Muscle of back (tissue), 11 donors: ENCODE results near the gene LBR. TPM values are rescaled to one million over a fixed set of nuclear protein-coding genes. Genes with fewer than 3 reads are reported as not detected.

Source experiments
- DNase-seq, 3 donors: peaks; one replicate each; pipeline versions ENCODE4 v3.0.0 to v3.0.0-alpha.2; 2013
- polyA plus RNA-seq, 10 donors: library from polyadenylated mRNA; unstranded; fragments of 120-200 nt; gene quantifications; one replicate each; pipeline ENCODE4 v1.2.1, GENCODE V29; 2013; ENCODE audit not compliant: insufficient read length in 10 of 10

The LBR gene
- polyA plus RNA-seq, 10 donors: 30.1 to 56.3 (median 45.9) TPM

- no peak for DNase-seq
These were observed 47.1 kb downstream of the LBR start for GRCh38 chr1:225380691-225381090.

GRCh38 chr1:225378880-225379279 lies 49.0 kb downstream of the LBR start:
- DNase-seq: peak in 2 of 3 donors; percentile 4 to 77

GRCh38 chr1:225374996-225375395 lies 52.8 kb downstream of the LBR start:
- DNase-seq: no peak

GRCh38 chr1:225373155-225373554 lies 54.7 kb downstream of the LBR start:
- DNase-seq: no peak

GRCh38 chr1:225371366-225372010 lies 56.4 kb downstream of the LBR start:
- DNase-seq: no peak

GRCh38 chr1:225368036-225368552 lies 59.7 kb downstream of the LBR start:
- no peak for DNase-seq

- no peak for DNase-seq
These were observed 61.3 kb downstream of the LBR start for GRCh38 chr1:225366552-225366951.

- DNase-seq: no peak
These were observed 61.8 kb downstream of the LBR start for GRCh38 chr1:225366018-225366417.

GRCh38 chr1:225364439-225364838 lies 63.4 kb downstream of the LBR start:
- DNase-seq: no peak

GRCh38 chr1:225362805-225363204 lies 65.0 kb downstream of the LBR start:
- no peak for DNase-seq

GRCh38 chr1:225361176-225361575 lies 66.7 kb downstream of the LBR start:
- no peak for DNase-seq

GRCh38 chr1:225360119-225360518 lies 67.7 kb downstream of the LBR start:
- no peak for DNase-seq

GRCh38 chr1:225355863-225356262 lies 72.0 kb downstream of the LBR start:
- DNase-seq: no peak

- no peak for DNase-seq
These were observed 72.9 kb downstream of the LBR start for GRCh38 chr1:225354906-225355305.

Other genes with a start within 250 kb of the LBR start
- gene ENAH, start 225.1 kb upstream of the LBR start, polyA plus RNA-seq: 100 to 1,000 TPM; 115 to 167 (median 133) TPM